Measurements from ENCODE around the gene DTD1.

The DTD1 gene

GRCh38 chr20:18654448-18654773, 66.6 kb downstream of the DTD1 start:
- no peak for TF ChIP-seq CTCF (IDR thresholded peaks at IDR 0.05)
- peaks cover 0 to 9% of the 10 kb centered on the region in 2 experiments for H3K4me1 ChIP-seq (ENCODE audit: control insufficient read depth in 1 of 2, insufficient read depth in 1 of 2, low read depth in 1 of 2, low read length in 1 of 2)
- H3K9me3 ChIP-seq: no peaks in the 10 kb centered on the region
- no peaks in the 10 kb centered on the region for H3K36me3 ChIP-seq
- no peaks in the 10 kb centered on the region for H3K27me3 ChIP-seq
- H3K4me3 ChIP-seq (ENCODE audit: low read depth in 1 of 2, low read length in 1 of 2): no peak overlapping the region
- H3K27ac ChIP-seq: no peak overlapping the region

GRCh38 chr20:18657575-18657974, 69.7 kb downstream of the DTD1 start:
- Histone ChIP-seq H3K9me3 (no peaks in the 10 kb centered on the region), H3K36me3 (no peaks in the 10 kb centered on the region), H3K4me1 (ENCODE audit: control insufficient read depth in 1 of 2, insufficient read depth in 1 of 2, low read depth in 1 of 2, low read length in 1 of 2) (no peaks in the 10 kb centered on the region), H3K4me3 (ENCODE audit: low read depth in 1 of 2, low read length in 1 of 2) (no peak overlapping the region), H3K27ac (no peak overlapping the region), H3K27me3 (no peaks in the 10 kb centered on the region)
- no peak for TF ChIP-seq CTCF (IDR thresholded peaks at IDR 0.05)

GRCh38 chr20:18662279-18663040, 74.6 kb downstream of the DTD1 start:
- H3K4me3 ChIP-seq (ENCODE audit: low read depth in 1 of 2, low read length in 1 of 2): no peak overlapping the region
- TF ChIP-seq CTCF (IDR thresholded peaks at IDR 0.05): no peak

GRCh38 chr20:18663932-18664331, 76.1 kb downstream of the DTD1 start:
- H3K36me3 ChIP-seq: no peaks in the 10 kb centered on the region
- no peaks in the 10 kb centered on the region for H3K4me1 ChIP-seq (ENCODE audit: control insufficient read depth in 1 of 2, insufficient read depth in 1 of 2, low read depth in 1 of 2, low read length in 1 of 2)
- no peaks in the 10 kb centered on the region for H3K27me3 ChIP-seq
- H3K4me3 ChIP-seq (ENCODE audit: low read depth in 1 of 2, low read length in 1 of 2): no peak overlapping the region
- no peaks in the 10 kb centered on the region for H3K9me3 ChIP-seq
- TF ChIP-seq CTCF (IDR thresholded peaks at IDR 0.05): no peak
- no peak overlapping the region for H3K27ac ChIP-seq

More at GRCh38 chr20:18662279-18663040, 74.6 kb downstream of the DTD1 start:
- Histone ChIP-seq H3K36me3 (no peaks in the 10 kb centered on the region), H3K27ac (no peak overlapping the region), H3K4me1 (ENCODE audit: control insufficient read depth in 1 of 2, insufficient read depth in 1 of 2, low read depth in 1 of 2, low read length in 1 of 2) (no peaks in the 10 kb centered on the region), H3K27me3 (no peaks in the 10 kb centered on the region), H3K9me3 (no peaks in the 10 kb centered on the region)

GRCh38 chr20:18665135-18665534, 77.3 kb downstream of the DTD1 start:
- TF ChIP-seq CTCF (IDR thresholded peaks at IDR 0.05): no peak
- Histone ChIP-seq H3K27me3 (no peaks in the 10 kb centered on the region), H3K4me1 (ENCODE audit: control insufficient read depth in 1 of 2, insufficient read depth in 1 of 2, low read depth in 1 of 2, low read length in 1 of 2) (no peaks in the 10 kb centered on the region), H3K27ac (no peak overlapping the region), H3K4me3 (ENCODE audit: low read depth in 1 of 2, low read length in 1 of 2) (no peak overlapping the region), H3K9me3 (no peaks in the 10 kb centered on the region), H3K36me3 (no peaks in the 10 kb centered on the region)
